GM19324 (cell line): Measurements from ENCODE around the gene DECR2.
"Not testable (repeated sequence)": the region's sequence is repeated elsewhere in the genome, so short reads cannot be mapped to it uniquely, and the experiment has no call there.

ENCODE experiments used
- ATAC-seq: cut with Tn5 transposase; IDR thresholded peaks from one replicate; pipeline ENCODE4 v1.9.1; 2021; ENCODE audit warnings: mild to moderate bottlenecking, moderate library complexity; ENCODE audit not compliant: unreplicated experiment, low FRiP score

The DECR2 gene, protein sequence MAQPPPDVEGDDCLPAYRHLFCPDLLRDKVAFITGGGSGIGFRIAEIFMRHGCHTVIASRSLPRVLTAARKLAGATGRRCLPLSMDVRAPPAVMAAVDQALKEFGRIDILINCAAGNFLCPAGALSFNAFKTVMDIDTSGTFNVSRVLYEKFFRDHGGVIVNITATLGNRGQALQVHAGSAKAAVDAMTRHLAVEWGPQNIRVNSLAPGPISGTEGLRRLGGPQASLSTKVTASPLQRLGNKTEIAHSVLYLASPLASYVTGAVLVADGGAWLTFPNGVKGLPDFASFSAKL

DNA sequence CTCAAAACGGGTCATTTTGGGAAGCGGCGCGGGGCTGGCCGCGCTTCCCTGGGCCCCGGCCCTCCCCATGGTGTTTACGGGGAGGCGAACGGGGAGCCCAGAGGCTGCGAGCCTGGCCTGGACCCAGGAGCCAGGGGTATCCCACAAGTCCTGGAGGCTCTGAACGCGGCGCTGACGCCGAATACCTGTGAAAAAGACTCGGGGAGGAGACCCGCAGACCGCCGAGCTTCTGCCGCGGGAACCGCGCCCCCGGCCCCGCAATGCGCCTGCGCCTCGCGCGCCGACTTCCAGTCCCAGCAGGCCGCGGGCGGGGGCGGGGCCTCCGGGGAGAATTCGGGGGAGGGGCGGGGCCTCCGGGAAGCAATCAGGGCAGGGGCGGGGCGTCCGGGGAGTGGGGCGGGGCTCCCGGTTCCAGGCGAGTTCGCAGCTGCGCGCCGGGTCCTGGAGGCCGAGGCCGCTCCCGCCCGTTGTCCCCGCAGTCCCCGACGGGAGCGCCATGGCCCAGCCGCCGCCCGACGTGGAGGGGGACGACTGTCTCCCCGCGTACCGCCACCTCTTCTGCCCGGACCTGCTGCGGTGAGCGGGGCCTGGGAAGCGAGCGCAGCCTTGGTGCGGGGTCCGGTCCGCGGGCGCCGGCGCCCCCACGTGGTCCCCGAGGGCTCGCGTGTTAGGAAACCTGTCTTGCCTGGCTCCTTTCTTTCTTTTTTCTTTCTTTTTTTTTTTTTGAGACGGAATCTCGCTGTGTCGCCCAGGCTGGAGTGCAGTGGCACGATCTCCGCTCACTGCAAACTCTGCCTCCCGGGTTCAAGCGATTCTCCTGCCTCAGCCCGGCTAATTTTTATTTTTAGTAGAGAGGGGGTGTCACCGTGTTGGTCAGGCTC is at the start of gene DECR2:
Gene DECR2 (plus strand): TSS at position 418 of the 881 bp plus-strand sequence. CDS start 79 bp downstream, at position 497.
- ATAC-seq, result peak; percentile 71

DNA sequence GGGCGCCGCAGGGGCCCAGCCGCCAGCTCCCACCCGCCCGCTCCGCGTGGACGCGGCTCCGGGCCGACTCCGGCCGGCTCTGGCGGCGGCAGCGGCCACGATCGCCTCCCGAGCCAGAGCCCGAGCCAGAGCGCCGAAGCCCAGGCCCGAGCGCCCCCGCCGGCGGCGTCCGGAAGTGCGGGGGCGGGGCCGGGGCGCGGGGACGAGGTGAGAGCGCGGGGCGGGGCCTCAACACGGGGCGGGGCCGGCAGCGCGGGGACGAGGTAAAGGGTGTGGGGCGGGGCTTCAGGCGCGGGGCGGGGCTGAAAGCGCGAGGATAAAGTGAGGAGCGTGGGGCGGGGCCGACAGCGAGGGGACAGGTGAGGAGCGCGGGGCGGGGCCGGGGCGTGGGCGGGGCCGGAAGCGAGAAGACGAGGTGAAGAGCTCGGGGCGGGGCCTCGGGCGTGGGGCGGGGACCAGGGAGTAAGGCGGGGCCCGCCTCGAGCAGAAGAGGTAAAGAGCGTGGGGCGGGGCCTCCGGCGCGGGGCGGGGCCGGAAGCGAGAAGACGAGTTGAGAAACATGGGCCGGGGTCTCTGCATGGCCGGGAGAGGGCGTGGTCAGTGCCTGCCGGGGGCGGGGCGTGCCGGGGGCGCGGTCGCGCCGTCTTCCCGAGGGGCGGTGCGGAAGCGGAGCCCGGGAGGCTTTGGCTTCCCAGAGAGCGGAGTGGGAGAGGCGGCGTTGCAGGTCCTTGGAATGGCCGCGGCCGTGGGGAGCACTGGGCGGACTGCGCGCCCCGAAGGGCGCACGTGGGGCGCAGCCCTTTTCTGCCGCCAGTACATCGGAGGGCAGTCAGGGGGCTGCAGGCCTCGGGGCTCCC is 48.9 kb upstream of the DECR2 start, which contains the start of gene AXIN1:
Gene AXIN1 (minus strand): TSS at position 177 of the 857 bp plus-strand sequence. CDS start 5,698 bp downstream, outside the sequence.
- peak; percentile 62 for ATAC-seq

DNA sequence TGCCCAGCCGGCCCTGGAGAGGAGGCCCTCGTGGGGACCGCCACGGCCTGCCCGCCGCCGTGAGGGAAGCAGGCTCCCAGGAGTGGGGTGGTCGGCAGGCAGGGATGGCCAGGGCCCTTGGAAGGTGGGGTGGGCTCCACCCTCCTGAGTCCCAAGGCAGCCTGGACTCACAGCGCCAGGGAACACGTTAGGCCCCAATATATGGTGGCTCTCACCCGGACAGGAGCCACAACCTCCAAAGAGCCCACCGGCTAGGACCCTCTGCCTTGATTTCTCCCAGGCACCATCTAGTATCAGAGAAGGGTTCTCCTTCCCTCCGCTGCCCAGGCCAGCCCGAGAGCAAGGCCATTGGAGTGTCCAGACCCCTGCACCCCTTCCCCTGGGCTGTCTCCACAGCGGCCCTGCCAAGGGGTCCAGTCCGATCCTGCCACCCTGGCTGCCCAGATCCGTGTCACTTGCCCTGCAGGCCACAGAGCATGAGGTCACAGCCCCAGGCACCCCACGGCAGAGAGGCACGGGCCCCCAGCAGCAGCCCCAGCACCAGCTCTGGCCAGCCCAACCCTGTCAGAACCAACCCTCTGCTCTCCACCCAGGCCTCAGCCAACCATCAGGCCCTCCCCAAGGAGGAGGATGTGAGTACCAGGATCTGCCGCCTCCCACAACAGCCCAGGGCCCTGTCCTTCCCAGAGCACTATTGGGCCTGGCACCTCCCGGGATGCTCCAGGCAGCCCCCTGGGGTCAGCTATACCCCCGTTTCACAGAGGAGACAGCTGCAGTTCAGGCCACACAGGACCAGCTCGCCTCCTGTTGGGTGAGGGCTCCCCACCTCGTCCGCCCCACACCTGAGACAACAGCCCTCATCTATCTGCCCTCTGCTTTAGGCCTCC is 48.0 kb upstream of the DECR2 start:
- peak; percentile 11 for ATAC-seq

DNA sequence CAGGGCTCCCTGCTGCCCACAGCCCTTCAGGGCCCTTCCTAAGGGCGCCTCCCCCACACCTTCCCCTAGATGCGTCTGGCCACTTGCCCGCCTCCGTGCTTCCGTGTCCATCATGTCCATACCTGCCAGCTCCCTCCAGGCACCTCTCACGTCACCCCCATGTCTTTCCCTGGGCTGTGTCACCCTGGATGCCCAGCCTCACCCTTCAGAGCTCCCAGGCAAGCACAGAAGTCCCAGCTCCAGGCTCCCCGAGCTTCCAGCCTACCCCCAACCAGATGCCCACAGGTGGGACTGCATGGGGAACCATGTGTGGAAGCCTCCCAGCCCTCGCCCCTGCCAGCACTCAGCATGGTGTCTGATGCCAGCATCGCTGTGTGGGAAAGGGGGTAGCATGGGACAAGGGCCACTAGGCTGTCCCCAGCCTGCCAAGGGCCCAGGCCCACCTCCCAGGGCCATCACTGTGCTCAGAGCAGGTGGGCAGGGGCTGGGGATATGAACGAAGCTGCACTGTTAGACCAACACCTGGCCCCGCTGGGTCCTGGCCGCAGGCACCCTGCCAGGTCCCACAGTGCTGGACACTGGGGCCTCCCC is 47.3 kb upstream of the DECR2 start:
- ATAC-seq, result no peak

DNA sequence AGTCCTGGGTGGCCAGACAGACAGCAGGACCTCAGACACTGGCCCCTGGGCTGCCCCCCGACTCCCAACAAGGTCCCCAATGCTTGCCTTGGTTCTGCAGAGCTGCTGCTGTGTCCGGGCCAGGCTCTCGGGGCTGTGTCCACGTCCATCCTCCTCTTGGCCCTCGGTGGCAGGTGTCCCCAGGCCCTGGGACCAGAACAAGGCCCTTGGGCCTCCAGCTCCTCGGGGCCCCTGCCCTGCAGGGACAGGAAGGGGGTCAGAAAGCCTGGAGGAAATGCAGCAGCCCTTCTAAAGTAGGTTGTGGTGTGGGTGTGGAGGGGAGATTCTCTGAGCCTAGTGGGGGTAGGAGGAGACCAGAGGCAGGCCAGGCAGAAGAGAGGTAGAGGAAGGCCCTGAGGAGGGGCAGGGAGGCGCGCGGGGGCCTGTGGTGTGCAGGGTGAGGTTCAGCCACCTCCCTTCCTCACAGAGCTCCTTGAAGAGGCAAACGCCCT is 46.7 kb upstream of the DECR2 start:
- no peak for ATAC-seq

DNA sequence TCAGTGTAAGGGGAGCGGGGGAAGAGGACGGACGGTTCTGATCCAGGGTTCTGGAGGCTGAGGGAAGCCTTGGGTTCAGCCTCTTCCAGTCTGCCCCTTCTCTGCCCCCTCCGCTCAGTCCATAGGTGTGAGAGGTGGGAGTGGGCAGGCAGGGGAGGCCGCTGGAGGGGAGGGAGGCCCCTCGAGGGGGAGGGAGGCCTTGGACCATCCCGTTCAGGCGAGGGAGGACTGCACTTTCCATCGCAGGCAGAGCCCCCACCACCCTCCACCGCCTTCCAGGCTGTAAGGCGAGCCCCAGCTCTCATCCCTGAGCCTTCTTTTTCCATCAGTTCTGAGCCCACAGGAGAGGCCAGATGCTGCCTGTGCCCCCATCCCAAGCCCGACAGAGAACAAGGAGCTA is 44.9 kb upstream of the DECR2 start:
- no peak for ATAC-seq

DNA sequence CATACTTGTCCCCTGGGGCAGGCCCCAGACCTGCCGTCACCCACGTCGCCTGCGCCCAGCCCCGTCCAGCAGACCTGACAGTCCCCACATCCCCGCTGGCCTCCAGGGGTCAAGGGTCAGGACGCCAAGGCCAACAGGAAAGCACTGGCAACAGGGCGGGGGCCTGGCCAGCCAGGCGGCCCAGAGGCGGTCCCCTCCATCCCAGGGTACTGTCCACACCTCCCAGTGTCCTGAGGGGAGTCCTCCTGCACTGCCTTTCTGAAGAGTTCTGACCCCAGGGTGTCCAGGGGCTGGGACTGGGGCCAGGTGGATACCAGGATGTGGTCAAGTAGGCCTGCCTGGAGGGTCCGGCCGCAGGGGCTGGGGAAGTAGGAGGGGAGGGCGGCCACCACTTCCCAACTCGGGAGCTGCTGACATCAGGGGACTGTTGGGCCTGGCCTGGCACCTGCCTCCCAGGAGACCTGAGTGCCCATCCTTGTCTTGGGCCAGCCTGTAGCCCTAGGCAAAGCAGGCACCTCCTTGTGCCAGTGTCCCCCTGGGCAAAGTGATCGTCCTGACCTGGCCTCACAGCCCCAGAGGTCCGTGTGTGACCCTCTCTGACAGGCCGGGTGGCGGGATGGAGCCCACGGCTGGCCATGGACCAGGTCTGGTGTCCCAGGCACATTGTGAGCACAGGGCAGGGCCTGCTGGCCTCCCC is 42.5 kb upstream of the DECR2 start:
- ATAC-seq, result no peak

DNA sequence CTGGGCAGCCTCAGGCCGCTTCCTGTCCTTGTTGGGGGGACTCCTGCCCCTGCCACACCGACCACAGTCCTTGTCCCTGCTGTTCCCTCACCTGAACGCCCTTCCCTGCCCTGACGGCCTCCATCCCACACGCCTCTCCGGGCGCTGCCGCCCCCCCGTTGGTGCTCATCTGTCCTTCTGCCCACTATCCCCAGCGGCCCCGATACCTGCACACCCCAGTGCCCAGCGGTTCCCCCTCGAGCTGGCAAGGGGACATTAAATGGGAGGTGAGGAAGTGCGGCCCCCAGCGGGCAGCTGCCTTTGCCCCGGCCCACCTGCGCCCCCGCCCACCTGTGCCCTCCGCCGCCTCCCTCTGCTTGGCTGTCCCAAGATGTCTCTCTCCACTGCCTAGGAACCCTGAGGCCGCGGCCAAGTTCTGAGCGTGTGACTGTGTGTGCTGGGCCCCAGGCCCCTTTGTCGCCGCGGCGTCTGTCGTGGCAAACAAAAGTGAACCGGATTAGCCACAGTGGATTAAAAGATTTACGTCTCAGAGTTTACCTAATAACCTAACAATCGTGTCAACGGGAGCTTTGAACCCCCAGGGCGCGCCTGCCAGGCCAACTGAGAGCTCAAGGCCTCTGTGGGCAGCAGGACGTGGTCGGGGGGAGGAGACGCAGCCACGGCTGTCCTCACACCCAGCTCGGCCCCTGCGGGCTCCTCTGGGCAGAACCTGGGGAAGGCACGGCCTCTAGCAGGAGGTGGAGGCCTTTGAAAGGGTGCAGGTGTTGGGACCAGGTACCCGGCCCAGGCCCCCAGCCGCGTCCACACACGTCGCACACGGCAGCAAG is 41.6 kb upstream of the DECR2 start:
- no peak for ATAC-seq

DNA sequence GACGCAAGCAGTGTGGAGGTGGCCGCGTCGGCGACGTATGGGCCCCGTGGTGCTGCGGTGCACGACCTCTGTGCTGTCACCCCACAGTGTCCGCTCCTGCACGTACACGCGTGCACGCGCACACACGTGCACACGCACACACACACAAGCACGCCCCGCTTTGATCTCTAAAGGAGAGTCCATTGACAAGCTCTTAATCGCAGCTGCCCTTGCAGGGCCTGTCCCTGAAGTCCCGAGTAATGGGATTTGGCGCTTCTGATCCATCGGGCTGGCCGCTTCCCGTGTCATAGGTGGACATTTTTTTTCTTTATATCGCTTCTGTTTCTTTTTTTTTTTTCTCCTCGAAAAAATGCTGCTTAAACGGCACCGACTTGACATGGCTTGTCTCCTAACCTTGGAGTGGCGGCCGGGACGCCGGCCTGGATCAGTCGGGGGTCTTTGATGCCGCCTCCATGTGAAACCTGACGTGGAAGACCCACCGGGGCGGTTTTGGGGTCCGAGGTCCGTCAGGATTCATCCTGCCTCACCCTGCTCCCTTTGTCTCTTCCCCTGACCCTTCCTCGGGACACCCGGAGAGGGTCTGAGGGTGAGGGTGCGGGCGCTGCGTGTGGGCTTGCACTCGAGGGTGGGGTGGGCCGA is 40.9 kb upstream of the DECR2 start:
- ATAC-seq, result no peak

DNA sequence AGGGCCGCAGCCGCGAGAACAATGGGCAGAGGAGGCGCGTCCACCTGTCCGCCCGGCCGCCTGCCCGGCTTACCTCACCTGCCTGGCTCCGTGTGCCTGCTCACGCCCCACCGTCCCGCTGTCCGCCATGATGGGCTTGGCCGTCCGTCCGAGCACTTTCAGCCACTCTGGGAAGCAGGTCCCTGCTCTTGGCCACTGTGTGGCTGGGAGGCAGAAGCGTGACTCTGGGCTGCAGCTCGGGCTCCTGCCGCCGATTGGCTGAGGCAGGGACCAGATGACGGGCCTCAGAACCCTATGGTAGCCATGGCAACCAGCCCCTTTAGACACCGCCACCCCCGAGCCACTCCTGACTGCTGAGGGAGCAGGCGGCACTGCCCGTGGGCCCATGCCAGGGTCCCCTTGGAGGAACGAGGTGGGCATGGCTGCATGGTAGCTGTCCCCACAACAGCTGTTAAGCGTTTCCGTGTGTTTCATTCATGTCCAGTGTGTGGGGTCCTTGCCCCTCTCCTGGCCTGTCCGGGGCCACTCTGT is 40.3 kb upstream of the DECR2 start:
- ATAC-seq, result no peak

DNA sequence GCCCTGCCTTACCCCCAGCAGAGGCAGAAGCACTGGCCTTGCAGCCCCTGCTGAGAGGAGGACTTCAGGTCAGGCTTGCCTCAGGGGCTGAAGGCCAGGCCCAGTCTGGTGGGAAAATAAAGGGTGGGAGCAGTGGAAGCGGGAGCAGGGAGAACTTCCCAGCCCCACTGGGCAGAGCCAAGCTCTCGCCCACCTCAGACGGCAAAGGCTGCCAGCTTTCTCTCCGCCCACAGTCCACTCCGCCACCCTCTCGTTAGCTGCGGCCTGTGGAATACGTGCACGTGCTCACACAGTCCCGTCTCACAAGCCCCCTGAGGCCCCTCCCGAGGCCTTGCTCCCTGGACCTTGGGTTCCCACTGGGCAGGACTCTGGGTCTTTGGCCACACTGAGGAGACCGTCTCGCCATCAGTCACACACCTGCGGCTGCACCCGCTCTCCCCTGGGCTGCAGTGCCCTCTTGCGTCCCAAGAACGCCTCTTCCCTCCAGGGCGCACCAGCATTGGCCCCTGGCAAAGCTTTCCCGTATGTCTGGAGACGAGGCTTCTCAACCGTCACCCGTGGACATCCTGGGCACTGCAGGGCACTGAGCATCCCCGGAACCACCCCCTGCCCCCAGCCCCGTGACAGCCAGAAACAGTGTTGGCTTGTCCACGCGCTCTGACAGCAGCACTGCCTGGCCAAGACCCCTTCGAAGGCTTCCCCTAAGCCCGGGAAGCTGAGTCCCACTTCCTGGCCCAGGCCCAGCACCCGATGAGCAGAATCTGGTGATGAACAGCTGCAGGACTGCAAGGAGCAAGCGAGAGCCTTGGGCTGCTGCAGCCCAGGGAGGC is 39.6 kb upstream of the DECR2 start:
- ATAC-seq, result no peak

DNA sequence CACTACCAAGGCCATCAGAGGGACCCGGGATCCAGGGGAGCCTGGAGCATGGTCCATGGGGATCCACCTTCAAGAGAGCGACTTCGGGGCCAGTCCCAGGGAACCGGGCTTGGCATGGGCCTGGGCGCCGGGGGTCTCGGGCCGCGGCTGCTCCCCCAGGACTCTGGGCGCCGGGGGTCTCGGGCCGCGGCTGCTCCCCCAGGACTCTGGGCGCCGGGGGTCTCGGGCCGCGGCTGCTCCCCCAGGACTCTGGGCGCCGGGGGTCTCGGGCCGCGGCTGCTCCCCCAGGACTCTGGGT is 39.0 kb upstream of the DECR2 start:
- ATAC-seq, result not testable (repeated sequence)

DNA sequence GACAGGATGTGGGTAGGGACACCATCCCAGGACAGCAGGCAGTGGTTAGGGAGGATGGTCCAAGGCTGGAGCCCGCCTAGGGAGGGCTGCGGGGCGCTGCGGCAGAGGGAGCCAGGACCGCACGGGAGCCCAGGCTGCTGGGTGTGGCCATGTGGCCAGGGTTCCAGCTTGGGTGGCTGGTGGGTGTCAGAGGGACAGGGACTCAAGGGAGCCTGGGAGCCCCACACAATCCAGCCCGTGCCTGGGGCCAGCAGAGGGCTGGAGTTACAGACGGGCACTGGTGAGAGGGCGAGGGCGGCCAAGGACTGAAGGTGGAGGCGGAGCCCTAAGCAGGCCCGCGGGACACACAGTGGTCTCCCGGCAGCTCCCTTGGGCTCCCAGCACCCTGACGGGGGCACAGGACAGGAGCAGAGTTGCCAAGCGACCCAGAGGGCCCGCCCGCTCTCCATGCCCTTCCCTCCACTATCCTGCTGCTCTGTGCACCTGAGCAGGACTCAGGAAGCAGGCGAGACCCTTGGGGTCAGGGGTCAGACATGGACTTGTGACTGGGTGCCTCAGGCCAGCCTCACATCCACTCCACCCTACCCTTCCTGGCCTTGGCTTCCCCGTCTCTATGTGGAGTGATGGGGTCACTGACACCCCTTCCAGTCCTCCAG is 38.4 kb upstream of the DECR2 start:
- no peak for ATAC-seq

DNA sequence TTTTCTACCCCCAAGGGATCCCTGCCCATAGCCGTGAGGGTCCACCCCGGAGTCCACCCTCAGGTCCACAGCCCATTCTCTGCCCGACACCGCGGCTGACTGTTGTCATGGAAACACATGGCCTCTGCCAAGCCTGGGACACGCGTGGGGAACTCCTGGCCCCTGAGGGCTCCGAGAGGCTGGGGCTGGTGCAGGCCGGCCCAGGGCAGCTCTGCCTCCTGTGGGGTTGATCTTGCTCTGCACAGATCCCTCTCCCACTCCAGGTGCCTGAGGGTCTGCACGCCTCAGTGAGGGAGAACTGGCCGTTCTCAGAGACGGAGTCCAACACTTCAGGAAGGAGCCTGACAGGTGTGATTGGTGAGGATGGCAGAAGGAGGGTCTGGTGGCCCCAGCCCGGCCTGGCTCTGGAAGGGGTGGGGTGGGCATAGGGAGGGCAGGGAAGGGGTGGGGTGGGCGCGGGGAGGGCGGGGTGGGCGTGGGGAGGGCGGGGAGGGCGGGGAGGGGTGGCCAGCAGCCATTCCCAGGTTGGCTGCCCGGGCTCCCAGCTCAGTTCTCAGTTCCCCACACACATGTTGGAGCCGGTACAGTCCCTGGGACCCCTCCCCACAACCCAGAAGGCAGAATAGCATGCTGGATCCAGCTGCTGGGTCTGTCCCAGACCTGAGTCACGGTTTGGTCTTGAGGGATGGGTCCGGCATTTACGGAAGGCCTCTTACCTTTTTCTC is 37.8 kb upstream of the DECR2 start:
- no peak for ATAC-seq
